ENCODE measurements around the gene GPSM1.

Gene GPSM1

GRCh38 chr9:136379891-136380290 lies 52.6 kb downstream of the GPSM1 start:
- no peak for DNase-seq

GRCh38 chr9:136380381-136380780 lies 53.0 kb downstream of the GPSM1 start:
- DNase-seq: no peak

- DNase-seq: peak; percentile 23
Measured at GRCh38 chr9:136381311-136381710, 54.0 kb downstream of the GPSM1 start.

DNA sequence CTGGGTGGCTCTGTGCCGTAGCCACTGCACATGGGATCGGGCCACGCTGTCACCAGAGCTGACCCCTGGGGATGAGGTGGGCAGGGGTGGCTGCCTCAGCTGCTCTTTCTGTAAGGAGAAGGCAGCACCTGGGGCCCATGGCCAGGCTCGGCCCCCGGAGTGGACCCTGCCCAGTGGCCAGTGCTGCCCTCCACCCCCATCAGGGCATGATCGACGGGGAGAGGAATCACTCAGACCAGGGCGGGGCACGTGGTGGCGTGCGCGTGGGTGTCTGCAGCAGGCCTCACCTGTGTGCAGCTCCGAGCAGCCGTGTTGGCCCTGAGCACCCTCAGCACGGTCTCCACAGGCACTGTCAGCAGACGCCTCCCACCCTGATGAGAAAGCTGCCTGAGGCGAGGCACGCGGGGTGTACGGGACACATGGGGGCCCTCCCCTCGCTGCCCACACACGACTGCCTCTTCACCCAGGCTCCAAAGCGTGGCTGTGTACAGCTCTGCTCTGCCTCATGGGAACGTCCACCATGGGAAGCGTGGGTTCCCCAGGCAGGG lies 54.7 kb downstream of the GPSM1 start:
- no peak for DNase-seq

DNA sequence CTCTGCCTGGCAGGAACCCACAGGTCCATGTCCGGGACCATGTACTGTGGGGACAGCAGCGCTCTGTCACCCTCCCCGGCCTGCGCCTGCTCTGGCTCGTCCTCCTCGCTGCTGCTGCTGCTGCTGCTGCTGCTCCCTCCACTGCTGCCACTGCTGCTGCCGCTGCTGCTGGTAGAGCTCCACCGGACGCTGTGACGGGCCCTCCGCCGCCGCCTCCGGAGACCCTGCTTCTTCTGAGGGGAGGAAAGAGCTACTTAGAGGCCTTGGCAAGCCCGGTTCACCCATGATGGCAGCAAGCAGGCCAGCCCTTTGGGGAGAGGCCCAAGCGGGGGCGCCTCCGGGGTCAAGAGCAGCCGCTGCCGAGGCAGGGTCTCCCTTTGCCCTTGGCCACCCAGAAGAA lies 56.1 kb downstream of the GPSM1 start:
- DNase-seq: no peak

DNA sequence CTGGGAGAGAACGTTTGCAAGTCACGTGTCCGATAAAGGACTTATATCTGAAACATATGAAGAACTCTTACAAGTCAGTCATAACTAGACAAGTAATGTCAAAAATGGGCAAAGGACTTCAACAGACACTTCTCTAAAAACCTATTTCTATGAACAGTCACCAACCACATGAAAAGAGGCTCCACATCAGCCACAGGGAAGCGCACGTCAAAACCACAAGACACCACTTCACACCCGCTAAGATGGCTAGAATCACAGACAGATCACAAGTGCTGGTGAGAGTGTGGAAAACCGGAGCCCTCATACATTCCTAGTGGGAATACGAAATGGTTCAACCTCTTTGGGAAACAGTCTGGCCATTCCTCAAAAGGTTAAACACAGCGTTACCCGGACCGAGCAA lies 57.7 kb downstream of the GPSM1 start:
- no peak for DNase-seq

DNA sequence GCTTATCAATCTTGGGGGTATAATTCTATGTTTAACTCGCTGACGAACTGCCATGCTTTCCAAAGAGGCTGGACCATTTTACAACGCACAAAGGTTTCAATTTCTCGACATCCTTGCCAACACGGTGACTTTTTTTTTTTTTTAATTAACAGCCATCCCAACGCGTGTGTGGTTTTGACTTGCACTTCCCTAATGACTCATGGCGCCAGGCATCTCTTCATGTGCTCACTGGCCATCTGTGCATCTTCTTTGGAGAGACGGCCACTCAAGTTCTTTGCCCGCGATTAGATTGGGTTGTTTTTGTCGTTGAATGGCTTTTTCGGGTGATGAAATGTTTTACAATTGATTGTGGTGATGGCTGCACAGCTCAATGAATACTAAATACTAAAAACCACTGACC lies 58.7 kb downstream of the GPSM1 start:
- DNase-seq: no peak

DNA sequence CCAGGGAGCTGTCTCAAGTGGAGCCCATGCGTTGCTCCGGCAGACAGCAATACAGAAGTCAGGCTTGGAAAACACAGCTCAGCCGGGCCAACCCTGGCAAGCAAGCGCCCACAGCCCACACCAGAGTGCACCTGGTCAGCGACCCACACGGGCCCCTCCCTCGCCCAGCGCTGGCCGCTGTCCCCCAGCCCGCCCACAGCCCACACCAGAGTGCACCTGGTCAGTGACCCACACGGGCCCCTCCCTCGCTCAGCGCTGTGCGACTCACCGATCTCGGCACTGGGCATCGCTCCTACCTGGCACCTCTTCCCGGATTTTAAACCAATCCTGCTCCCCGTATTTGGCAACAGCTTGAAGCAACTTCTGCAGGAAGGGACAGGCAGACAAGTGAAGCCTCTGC lies 59.9 kb downstream of the GPSM1 start:
- no peak for DNase-seq

DNA sequence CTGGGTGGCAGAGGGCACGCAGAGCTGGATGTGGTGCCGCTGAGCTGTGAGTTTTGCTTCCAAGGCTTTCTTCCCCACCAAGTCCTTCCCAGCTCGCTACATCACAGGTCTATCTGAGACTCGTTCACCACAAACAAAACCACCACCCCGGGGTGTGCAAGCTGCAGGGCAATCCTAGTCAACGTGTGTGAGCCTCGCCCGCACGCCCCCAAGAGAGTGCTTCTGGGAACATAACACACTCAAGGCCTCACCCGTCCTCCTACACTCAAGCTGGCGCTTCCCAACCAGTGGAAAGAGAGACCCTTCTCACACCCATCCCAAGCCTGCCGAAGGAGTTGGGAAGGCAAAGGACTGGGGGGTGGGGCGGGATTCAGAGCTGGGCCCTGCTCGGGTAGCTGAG lies 62.1 kb downstream of the GPSM1 start:
- DNase-seq: no peak

GRCh38 chr9:136391737-136392537 lies 64.6 kb downstream of the GPSM1 start:
- no peak for DNase-seq

- DNase-seq: no peak
Measured at GRCh38 chr9:136392538-136393449, 65.5 kb downstream of the GPSM1 start.

DNA sequence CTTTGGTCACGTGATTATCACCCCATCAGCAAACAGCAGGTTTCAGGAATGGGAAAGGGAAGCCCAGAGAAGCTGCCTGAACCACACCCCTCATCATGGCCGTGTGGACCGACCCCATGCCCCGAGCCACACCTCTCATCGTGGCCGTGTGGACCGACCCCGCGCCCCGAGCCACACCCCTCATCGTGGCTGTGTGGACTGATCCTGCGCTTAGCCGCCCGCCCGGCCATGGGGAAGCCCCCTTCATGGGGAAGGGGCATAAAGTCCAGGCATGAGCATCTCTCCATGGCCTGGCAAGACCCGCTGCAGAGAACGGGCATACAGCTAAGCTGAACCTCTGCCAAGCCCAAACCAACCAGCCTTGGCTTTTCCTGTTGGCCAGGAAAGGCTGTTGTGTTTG lies 66.2 kb downstream of the GPSM1 start:
- DNase-seq: no peak

- no peak for DNase-seq
Measured at GRCh38 chr9:136394312-136395019, 67.1 kb downstream of the GPSM1 start.

GRCh38 chr9:136395020-136395340 lies 67.6 kb downstream of the GPSM1 start:
- DNase-seq: no peak

GRCh38 chr9:136395345-136396218 lies 68.2 kb downstream of the GPSM1 start:
- DNase-seq: no peak

DNA sequence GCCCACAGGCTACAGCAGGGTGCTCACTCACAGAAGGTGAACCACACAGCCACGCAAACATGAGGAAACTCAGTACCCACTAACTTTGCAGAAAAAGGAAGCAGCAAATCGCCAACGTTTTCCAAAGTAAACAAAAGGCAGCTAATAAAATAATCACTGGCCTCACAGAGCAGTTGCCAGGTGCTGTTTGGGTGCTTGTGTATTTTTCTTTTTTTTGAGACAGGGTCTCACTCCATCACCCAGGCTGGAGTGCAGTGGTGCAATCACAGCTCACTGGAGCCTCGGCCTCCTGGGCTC lies 68.8 kb downstream of the GPSM1 start:
- DNase-seq: no peak

GRCh38 chr9:136397643-136398042 lies 70.3 kb downstream of the GPSM1 start:
- no peak for DNase-seq

DNA sequence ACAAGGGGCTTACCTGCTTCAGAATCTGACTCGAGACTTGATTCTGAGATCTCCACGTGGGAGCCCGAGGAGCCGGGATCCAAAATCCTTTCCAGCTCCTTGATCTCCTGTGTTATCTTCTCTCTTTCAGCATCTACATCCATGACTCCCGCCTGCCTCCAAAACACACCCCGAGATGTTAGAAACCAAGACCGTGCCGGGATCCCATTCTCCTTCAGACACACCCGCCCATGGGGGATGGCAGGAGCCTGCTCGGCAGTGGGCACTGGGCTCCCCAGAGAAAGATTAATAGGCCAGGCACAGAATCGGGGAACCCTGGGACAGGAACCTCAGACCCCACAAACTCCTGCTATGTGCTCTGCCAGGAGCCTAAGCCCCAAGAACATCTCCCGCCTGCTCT lies 70.9 kb downstream of the GPSM1 start:
- DNase-seq: no peak

DNA sequence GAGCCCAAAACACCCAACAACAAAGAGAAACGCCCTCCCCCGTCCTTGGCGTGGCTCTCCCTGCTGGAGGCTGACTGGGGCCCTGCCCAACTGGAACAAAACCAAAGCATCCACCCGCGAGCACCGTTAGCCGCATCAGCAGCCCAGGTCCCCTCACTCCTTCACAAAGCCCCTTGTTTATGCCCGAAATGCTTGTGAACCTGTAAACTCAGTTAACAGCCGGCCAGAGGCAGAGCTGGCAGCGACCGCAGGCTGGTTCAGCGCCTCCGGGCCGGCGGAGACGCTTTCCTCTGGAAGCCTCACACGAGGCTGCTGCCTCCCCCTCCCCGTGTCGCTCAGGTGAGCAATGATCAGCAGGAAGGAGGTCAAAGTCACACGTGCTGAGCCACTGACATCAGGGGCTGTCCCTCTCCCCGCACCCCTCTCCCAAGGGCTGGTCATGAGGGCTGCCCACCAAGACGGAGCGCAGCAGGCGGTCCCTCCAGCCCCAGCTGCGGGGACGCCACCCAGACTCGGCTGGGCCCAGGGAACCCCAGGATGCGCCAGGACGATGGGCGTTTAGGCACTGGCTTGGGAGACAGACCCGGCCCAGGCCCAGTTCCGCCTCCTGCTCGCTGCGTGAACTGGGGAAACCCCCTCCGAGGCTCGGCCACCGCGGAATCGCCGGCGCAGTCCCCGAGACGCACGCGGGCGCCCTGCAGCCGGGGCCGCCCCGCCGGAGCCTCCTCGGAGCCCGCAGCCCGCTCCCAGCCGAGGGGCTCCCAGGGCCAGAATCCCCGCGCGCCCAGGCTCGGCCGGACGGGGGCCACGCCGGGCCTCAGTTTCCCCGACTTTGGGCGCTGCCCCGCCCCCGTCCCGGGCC lies 72.1 kb downstream of the GPSM1 start:
- no peak for DNase-seq

DNA sequence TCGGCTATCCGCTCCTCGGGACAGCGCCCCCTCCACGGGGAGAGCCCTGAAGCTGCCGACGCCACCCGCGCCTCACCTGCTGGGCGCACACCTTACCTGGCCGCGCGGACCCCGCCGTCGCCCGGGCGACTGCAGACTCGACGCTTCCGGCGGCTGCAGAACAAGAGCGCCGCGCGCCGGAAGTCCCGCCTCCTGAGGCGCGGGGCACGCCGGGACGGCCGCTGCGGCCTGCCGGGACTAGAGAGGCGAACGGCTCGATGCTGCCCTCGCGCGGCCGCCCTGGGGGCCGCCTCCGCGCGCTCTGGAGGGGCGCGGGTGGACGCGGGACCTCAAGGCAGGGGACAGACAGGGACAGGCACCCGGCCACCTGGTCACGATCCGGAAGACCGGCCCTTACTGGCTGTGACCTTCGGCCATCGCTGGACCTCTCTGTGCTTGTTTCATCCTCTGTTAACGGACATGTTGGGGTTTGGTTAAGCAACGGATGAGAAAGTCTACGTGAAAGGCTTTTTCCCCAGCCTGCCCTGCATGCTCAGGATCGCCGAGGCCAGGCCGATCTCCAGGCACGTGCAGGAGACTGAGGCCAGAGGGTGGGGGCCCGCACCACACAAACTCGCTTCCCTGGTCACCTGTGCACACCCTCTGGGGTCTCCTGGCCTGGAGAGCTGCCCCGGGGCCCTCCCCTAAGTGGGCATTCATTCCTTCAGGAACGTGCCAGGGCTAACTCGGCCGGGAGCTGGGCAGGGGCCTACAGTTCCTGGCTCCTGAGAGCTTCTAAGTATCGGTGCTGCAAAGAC lies 72.9 kb downstream of the GPSM1 start, which contains the start of gene SNAPC4:
Gene SNAPC4, minus strand, starts transcription at position 133 of the 797 bp plus-strand sequence. CDS start 1,742 bp downstream, outside the sequence.
- DNase-seq: peak; percentile 85

All from midbrain (tissue), 1 donor.